ENCODE results near the gene CDH4.

The CDH4 gene

GRCh38 chr20:61706259-61706961, 454.3 kb downstream of the CDH4 start:
- Histone ChIP-seq H3K27me3 (ENCODE audit: insufficient read depth, poor library complexity, severe bottlenecking) (no peaks in the 10 kb centered on the region), H3K27ac (replicated peaks) (no peak overlapping the region), H3K4me3 (replicated peaks; ENCODE audit: insufficient read depth, low read length) (no peak overlapping the region)
- TF ChIP-seq POLR2AphosphoS5 (IDR thresholded peaks at IDR 0.05; ENCODE audit: low read depth) (no peak), GABPA (IDR thresholded peaks at IDR 0.05; ENCODE audit: low read depth) (no peak), REST (IDR thresholded peaks at IDR 0.05; ENCODE audit: insufficient replicate concordance, low read depth) (no peak), SPI1 (IDR thresholded peaks at IDR 0.05; ENCODE audit: borderline replicate concordance, low read depth) (no peak), CTCF (IDR thresholded peaks at IDR 0.05; ENCODE audit: insufficient read depth, low read length) (no peak)
- no peak for DNase-seq (ENCODE audit: low read depth in 1 of 2, low spot score in 1 of 2)

GRCh38 chr20:61708891-61709290, 456.8 kb downstream of the CDH4 start:
- no peak overlapping the region for H3K4me3 ChIP-seq (replicated peaks; ENCODE audit: insufficient read depth, low read length)
- H3K27me3 ChIP-seq (ENCODE audit: insufficient read depth, poor library complexity, severe bottlenecking) = no peaks in the 10 kb centered on the region
- no peak for TF ChIP-seq POLR2AphosphoS5 (IDR thresholded peaks at IDR 0.05; ENCODE audit: low read depth)
- TF ChIP-seq SPI1 (IDR thresholded peaks at IDR 0.05; ENCODE audit: borderline replicate concordance, low read depth) = no peak
- TF ChIP-seq REST (IDR thresholded peaks at IDR 0.05; ENCODE audit: insufficient replicate concordance, low read depth) = no peak
- TF ChIP-seq CTCF (IDR thresholded peaks at IDR 0.05; ENCODE audit: insufficient read depth, low read length) = no peak
- TF ChIP-seq GABPA (IDR thresholded peaks at IDR 0.05; ENCODE audit: low read depth) = no peak
- no peak overlapping the region for H3K27ac ChIP-seq (replicated peaks)
- DNase-seq (ENCODE audit: low read depth in 1 of 2, low spot score in 1 of 2) = no peak

- no peak for TF ChIP-seq CTCF (IDR thresholded peaks at IDR 0.05; ENCODE audit: insufficient read depth, low read length)
- no peak for TF ChIP-seq REST (IDR thresholded peaks at IDR 0.05; ENCODE audit: insufficient replicate concordance, low read depth)
- no peak for TF ChIP-seq GABPA (IDR thresholded peaks at IDR 0.05; ENCODE audit: low read depth)
- TF ChIP-seq SPI1 (IDR thresholded peaks at IDR 0.05; ENCODE audit: borderline replicate concordance, low read depth) = no peak
- TF ChIP-seq POLR2AphosphoS5 (IDR thresholded peaks at IDR 0.05; ENCODE audit: low read depth) = no peak
- Histone ChIP-seq H3K27me3 (ENCODE audit: insufficient read depth, poor library complexity, severe bottlenecking) (no peaks in the 10 kb centered on the region), H3K4me3 (replicated peaks; ENCODE audit: insufficient read depth, low read length) (no peak overlapping the region), H3K27ac (replicated peaks) (no peak overlapping the region)
- DNase-seq (ENCODE audit: low read depth in 1 of 2, low spot score in 1 of 2) = no peak
Measured at GRCh38 chr20:61710108-61710507, 458.0 kb downstream of the CDH4 start.
